ENCODE data around the gene CRYGD. TPM values are rescaled to one million over a fixed set of nuclear protein-coding genes. Genes with fewer than 3 reads are reported as not detected.

Gene CRYGD
- total and polyA plus RNA-seq, 2 of the 13 experiments (the other 11 are each of a cell fraction or from before 2014, with no cell fraction given), result not detected

DNA sequence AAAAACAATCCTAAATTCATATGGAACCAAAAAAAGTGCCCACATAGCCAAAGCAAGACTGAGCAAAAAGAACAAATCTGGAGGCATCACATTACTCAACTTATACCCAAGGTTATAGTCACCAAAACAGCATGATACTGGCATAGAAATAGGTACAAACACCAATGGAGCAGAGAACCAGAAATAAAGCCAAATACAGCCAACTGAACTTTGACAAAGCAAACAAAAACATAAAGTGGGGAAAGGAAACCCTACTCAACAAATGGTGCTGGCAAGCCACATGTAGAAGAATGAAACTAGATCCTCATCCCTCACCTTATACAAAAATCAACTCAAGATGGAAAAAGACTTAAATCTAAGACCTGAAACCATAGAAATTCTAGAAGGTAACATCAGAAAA is 40.5 kb downstream of the CRYGD start (continued):
- TF ChIP-seq ZNF280D (CRISPR knock-in tag; IDR thresholded peaks at IDR 0.05), result no peak

DNA sequence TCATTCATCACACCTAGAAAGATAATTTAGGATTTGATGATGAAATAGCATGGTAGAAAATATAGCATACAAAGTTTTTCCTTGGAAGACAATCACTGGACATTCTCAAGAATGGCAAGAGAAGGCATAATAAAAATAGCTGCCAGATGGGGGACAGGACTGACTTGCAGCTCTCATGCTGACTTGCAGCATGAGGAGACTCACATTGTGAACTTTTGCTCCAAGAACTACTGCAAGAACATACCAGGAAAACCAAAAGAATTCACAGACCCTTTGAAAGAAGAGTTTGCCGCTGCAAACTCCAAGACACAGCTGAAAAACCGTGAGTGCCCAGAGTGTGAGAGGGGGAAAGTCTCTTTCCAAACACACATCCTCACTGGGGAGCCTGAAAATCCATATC is 47.0 kb downstream of the CRYGD start:
- H2AFZ ChIP-seq (ENCODE audit: low read length), result no peak overlapping the region
- H3K27ac ChIP-seq (ENCODE audit: extremely low read length, insufficient read depth, low read length), result no peak overlapping the region
- TF ChIP-seq SAFB2 (CRISPR knock-in tag; IDR thresholded peaks at IDR 0.05; ENCODE audit: borderline replicate concordance, low read depth) (no peak), ZFX (CRISPR knock-in tag; IDR thresholded peaks at IDR 0.05; ENCODE audit: low read depth) (no peak), TOPORS (CRISPR knock-in tag; IDR thresholded peaks at IDR 0.05) (no peak), HMGA1 (CRISPR knock-in tag; conservative IDR thresholded peaks at IDR 0.05) (no peak), ZNF33B (CRISPR knock-in tag; IDR thresholded peaks at IDR 0.05) (no peak), ZNF263 (CRISPR knock-in tag; IDR thresholded peaks at IDR 0.05) (no peak), NCOA1 (CRISPR knock-in tag; IDR thresholded peaks at IDR 0.05) (no peak)
- TF ChIP-seq, protein P1, sequence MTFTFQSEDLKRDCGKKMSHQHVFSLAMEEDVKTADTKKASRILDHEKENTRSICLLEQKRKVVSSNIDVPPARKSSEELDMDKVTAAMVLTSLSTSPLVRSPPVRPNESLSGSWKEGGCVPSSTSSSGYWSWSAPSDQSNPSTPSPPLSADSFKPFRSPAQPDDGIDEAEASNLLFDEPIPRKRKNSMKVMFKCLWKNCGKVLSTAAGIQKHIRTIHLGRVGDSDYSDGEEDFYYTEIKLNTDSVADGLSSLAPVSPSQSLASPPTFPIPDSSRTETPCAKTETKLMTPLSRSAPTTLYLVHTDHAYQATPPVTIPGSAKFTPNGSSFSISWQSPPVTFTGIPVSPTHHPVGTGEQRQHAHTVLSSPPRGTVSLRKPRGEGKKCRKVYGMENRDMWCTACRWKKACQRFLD (CRISPR knock-in tag; IDR thresholded peaks at IDR 0.05; ENCODE audit: borderline replicate concordance), result no peak
- TF ChIP-seq, protein P2, sequence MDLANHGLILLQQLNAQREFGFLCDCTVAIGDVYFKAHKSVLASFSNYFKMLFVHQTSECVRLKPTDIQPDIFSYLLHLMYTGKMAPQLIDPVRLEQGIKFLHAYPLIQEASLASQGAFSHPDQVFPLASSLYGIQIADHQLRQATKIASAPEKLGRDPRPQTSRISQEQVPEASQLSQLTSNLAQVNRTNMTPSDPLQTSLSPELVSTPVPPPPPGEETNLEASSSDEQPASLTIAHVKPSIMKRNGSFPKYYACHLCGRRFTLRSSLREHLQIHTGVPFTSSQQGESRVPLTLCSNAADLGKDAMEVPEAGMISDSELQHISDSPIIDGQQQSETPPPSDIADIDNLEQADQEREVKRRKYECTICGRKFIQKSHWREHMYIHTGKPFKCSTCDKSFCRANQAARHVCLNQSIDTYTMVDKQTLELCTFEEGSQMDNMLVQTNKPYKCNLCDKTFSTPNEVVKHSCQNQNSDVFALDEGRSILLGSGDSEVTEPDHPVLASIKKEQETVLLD (CRISPR knock-in tag; IDR thresholded peaks at IDR 0.05; ENCODE audit: low read depth), result no peak
- ChIA-PET POLR2A (no interaction called here), CTCF (ENCODE audit: low intra/inter-chr PET ratio, low total read pairs) (no interaction called here)
- ATAC-seq (no peak), FAIRE-seq (no peak), DNase-seq (ENCODE audit: low spot score) (no peak)
- no peaks in the 10 kb centered on the region for H3K4me1 ChIP-seq (ENCODE audit: insufficient read depth, low read length)
- H3K36me3 ChIP-seq (replicated peaks in 1 of 2; ENCODE audit: control insufficient read depth in 1 of 2, insufficient read depth in 2 of 2, low read length in 2 of 2), result no peaks in the 10 kb centered on the region
- H3K9ac ChIP-seq (ENCODE audit: insufficient read depth, low read depth, low read length), result no peak overlapping the region
- no peaks in the 10 kb centered on the region for H4K20me1 ChIP-seq (ENCODE audit: insufficient read depth, low read length)
- H3K4me3 ChIP-seq (replicated peaks in 1 of 3; ENCODE audit: insufficient read depth in 1 of 3, low read depth in 2 of 3, low read length in 3 of 3), result no peak overlapping the region
- H3K27me3 ChIP-seq (ENCODE audit: control insufficient read depth in 1 of 2, insufficient read depth in 2 of 2, low read length in 2 of 2), result peaks cover 1 to 40% of the 10 kb centered on the region in 2 experiments; a peak in 3 of 5 replicates
- H3K79me2 ChIP-seq (ENCODE audit: insufficient read depth, low read length), result no peaks in the 10 kb centered on the region
- 36% methylated on average over 2 of the region's 2 CpGs for WGBS (ENCODE audit: low lambda C conversion rate)
- intact Hi-C loops (cut with micrococcal nuclease; ENCODE audit: unreplicated experiment) (no loop called here), in situ Hi-C loops (cut with HindIII; ENCODE audit: extremely low pct_ligation_motif_present, low pct_unique_long_range_greater_than_20kb) (no loop called here)
- no TSS peak for BruUV-seq (replicated peaks)
- H3K4me2 ChIP-seq (ENCODE audit: low read depth, low read length), result no peak overlapping the region
- no peaks in the 10 kb centered on the region for H3K9me3 ChIP-seq (ENCODE audit: low read length)

Measured in HepG2 (cell line).